Amniotic epithelial cell (primary cell): Measurements from ENCODE around the gene DIO1.
A peak's percentile ranks its signal among the peaks of the same experiment; 100 is the strongest.

Source experiments
- DNase-seq: peaks from one replicate; pipeline ENCODE4 v3.0.0-alpha.2; 2010; ENCODE audit warnings: low read depth

Gene DIO1

DNA sequence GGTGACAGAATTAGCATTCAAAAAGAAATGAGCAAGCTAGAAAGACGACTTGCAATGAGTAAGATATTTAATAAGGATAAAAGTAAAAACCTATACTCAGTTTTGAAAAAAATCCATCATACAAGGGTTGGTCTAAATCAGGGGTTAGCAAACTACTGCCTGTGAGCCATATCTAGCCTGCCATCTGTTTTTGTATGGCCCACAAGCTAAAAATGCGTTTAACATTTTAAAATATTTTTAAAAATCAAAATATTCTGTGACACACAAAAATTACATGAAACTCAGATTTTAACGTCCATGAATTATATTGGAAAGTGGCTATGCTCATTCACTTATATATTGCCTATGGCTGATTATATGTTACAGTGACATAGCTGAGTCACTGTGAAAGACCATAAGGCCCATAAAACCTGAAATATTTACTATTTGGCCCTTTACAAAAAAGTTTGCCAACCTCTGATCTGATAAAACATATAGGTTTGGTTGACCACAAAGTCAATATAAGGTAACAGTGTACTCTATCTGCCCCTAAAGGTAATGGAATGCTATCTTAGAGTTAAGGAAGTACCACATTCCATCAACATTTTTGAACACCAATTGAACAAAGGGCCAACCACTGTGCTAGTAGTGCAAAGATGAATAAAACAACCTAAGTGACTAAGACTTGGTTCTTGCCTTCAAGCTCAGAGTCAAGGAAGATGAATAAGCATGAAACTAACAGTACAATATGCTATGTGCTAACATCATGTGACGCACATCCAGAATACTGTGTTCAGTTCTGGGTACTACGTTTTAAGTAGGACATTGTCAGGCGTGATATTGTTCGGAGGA, 48.4 kb downstream of the DIO1 start:
- DNase-seq: no peak

DNA sequence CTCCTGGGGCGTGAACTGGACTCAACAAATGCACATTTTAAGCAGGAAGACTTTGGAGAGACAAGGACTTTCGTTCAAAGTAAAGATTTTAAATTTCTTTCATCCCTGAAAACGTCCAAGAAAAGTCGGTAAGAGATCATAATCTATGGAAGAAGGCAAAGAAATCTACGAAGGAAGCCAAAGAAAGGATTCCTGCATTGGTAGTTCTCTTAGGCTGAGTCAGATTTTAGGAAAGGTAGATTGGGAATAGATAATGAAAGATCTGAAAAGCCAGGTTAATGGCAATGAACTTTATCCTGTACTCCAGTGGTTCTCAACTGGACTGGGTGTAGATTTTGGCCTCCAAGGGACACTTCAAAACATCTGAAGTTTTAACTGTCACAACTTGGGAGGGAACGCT, 49.1 kb downstream of the DIO1 start:
- DNase-seq: no peak

DNA sequence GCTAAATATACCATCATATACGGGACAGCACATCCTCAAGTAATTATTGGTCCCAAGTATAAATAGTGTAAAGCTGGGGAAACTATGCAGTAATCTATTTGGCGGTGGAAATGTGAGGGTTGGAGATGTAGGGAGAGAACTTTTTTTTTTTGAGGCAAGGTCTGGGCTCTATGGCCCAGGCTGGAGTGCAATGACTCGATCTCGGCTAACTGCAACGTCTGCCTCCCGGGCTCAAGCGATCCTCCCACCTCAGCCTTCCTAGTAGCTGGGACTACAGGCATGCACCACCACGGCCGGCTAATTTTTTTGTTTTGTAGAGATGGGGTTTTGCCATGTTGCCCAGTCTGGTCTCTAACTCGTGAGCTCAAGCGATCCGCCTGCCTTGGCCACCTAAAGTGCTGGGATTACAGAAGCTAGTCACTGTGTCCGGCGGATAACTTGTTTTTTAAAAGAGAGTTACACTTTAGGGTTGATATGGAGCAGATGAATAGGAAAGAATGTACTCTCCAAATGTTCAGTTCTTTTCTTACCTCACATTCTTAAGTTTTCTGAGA, 49.6 kb downstream of the DIO1 start:
- no peak for DNase-seq

DNA sequence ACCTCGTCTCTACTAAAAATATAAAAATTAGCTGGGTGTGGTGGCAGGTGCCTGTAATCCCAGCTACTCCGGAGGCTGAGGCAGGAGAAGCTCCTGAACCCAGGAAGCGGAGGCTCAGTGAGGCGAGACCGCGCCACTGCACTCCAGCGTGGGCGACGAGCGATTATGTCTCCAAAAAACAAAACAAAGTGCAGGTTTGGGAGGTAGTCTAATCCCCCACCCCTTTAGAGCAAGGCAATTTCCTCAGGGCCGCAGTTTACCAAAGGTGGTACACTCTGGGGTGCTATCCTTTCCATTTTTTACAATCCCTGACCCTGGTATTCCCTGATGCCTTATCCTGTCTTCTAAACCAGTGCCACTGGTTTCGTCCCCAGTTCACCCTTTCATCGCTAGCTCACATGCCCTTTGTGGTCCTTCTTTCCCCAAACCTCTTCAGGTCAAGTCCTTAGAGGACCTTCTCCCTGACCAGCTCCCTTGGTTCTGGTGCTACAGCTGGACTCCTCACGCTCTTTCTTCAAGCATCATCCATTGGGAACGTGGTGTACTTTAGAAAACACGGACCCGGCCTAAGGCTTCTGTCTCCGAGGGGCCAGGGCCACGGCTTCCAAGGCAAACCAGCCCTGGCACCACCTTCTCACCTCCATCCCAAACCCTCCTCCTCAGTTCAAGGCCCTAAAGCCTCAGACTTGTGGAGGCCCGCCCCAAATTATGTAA, 50.6 kb downstream of the DIO1 start:
- DNase-seq: no peak

DNA sequence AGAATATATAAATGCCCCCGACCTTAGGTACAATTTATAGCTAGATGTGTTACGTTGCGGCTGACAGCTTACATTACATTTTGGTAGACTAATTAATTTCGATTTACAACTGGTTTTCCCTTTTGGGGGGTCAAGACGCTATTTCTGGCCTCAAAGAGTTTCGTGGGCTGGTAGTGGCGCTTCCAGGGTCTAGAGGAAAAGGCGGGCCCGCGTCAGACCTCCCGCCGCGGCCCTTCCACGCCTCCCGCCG, 51.1 kb downstream of the DIO1 start:
- no peak for DNase-seq

DNA sequence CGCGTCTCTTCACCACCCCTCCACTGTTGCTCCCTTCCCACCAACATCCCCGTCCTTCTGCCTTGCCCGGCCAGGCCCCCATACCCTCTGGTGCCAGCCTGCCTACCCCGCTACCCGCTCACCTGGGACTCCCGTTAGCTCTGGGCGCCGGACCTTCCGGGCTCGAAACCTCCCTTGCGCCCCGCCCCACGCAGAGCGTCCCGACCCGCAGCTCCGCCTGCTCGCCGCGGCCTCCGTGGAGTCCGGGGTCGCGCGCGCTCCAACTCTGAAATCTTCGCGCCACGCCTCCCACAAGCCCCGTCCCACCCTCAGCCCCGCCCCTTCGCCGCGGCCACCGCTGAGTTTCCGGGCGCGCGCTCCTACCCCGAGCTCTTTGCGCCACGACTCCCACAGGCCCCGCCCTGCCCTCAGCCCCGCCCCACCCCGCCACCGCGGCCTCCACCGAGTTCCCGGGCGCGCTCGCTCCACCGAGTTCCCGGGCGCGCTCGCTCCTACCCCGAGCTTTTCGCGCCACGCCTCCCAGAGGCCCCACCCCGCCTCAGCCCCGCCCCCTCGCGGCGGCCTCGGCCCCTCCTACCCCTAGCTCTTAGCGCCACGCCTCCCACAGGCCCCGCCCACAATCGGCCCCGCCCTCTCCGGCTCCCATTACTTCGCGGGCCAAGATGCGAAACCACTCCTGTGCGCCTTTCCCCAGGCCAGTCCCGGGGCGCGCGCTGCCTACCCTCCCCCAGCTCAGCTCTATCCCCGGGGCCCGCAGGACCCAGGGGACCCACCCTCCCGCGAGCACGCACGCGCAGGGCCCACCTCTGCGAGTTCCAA, 51.7 kb downstream of the DIO1 start, which contains the start of gene IFT25:
Gene IFT25, minus strand, starts transcription at position 267 of the 819 bp plus-strand sequence. CDS start 5,617 bp downstream, outside the sequence.
- DNase-seq: peak; percentile 93

DNA sequence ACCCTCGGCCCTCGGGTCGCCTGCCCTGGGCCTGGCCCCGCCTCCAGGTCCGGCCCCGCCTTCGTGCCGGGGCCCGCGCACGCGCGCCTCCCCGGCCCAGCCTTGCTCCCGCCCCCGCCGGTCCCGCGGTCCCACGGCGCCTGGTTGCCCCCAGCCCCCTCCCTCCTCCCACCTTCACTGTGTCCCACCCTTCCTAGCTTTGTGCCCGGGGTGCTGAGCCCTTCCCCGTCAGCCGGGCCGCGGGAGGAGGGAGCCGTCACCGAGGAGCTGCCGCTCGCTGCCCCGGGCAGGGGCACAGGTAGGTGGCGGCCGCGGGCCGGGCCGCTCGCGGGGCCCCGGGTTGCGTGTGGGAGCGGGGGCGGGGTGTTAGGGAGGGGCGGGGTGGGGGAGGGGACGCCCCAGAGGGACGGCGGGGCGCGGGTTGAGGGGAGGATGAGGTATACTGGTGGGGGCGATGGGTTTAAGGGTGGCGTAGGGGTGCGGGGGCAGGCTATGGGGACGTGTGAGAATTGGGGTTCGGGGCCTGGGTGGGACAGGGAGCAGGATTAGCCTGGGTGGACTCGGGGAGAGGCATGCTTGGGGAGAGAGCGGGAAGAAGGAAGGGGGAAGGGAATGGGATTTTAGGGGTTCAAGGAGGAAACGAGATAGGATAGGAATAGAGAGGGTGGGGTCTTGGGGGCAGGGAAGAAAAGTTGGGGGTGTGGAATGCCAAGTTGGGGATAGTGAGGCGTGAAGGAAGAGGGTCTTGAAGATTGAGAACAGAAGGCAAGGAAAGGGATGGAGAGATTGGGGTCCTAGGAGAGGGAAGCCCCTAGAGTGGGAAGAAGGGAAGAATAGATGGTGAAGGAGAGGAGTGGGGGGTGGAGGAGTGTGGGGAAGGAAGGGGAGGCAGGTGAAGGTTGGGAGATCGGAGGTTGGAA, 52.5 kb downstream of the DIO1 start, which contains the start of gene LRRC42:
Gene LRRC42, plus strand, starts transcription at position 99 of the 920 bp plus-strand sequence. CDS start 5,650 bp downstream, outside the sequence.
- no peak for DNase-seq

DNA sequence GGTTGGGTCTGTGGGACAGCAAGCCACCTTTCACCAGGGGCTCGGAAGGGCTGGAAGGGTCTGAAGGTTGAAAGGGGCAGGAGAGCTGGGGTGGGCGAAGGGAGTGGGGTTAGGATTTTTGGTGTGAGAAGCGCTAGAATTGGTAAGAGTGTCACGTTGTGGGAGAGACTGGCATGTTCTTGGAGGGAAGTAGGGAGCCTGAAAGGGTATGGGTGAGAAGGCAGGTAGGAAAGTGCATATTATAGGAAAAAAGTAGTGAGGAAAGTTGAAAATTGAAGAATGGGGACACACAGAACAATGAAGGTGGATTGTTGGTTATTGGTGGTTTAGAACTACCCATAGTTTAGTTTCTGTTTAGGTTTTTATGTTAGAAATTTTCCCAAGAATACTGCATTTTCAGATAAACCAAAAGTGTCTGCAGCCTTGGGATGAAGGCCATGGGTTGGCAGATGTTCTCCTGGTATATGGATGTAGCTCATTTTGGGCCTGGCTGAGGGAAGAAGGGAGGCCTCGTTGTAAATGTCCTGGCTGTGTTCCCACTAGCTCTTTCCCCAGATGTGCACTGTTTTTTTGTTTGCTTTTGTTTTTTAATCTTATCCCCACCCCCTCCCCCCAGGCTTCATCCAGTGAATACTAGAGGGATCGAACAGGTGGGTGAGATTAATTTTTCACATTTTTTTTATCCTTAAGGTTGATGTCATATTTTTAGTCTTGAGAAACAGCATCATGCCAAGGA, 53.4 kb downstream of the DIO1 start:
- no peak for DNase-seq

DNA sequence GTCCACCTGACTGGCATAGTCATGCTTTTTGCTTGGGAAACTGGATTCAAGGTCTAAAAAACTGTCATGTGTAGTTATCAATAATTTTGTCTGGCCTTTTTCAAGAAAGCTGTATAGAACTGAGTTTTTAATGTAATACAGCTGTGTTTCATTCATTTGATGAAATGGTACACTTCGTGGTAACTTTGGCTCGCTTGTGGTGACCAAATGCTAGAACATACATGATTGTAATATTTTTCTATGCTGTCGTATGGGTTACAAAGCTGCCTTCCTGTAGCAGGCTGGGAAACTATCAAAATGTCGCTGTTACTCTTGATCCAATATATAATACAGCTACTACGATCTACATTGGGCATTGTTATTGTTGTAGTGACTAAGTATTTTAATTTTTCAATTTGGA, 54.3 kb downstream of the DIO1 start:
- no peak for DNase-seq

DNA sequence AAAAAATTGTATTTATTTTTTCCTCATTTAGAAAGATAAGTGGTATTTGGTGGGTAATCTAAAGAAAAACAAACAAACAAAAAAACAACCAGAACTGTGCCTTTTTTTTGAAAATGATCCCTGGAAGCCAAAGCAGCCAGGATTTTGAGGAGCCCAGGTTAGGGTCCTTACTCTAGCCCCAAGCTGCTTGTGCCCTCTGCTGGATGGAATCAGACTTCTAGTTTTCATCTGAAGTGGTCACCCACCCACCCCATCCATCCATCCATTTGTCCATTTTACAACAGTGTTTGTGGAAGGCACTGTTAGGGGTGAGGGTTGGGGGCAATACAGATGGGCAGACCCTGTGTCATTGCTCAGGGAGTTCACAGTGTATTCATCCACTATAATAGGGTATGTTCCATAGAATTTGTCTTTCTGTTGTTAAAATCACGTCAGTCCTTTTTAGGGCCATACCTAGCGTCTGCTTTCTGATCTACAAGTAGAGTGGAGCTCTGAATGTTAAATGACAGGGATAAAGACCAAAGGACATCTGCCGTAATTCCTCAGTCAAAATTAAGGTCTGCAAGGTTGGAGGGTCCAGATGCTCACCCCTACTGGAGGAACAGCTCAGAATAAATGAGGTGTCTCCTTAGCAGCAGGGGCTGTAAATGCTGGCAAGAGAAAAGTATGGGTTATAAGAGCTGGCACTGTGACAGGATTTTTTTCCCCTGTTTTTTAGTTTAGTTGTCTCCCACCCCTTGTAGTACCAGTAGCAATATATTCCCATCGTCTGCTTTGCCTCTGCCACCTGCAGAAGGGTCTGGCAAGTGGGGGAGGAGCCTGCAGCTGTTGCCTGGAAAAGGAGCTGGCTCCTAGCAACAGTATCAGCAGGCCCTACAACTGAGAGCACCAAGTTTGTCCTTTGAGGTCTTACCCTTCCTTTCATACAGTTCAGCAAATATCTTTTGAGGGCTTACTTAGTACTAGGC, 55.3 kb downstream of the DIO1 start:
- DNase-seq: peak; percentile 51

DNA sequence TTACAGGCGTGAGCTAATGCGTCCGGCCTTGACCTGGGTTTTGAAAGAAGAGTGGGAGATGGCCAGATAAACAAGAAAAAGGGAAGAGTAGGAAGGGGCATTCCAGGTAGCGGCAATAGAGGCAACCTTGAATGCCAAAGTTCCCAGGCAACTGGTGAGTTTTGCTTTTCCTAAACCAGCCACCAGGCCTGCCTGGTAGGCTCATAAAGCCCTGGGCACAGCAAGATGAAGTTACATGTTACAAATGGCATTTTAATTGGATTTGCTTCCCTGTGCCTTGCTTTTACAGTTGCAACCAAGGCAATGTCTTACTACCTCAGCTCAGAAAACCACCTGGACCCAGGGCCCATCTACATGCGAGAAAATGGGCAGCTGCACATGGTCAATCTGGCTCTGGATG, 57.7 kb downstream of the DIO1 start:
- no peak for DNase-seq

DNA sequence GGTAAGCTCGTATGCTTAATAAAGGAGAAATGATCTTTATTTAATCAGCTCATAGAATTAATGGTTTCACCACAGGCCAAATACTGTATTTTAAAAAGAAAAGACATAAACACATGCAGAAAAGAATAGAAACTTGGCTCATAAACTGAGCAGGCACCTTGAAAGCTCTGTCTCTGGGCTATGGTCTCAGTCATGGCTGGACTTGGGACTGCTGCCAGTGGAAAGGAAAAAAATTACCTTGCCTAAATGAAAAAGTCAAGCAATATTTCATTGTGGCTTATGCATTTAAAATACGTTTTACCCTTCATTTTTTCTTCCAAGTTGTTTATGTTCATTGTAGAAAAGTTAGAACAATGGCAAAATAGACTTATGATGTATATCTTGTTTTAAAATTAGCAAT, 60.1 kb downstream of the DIO1 start:
- no peak for DNase-seq

DNA sequence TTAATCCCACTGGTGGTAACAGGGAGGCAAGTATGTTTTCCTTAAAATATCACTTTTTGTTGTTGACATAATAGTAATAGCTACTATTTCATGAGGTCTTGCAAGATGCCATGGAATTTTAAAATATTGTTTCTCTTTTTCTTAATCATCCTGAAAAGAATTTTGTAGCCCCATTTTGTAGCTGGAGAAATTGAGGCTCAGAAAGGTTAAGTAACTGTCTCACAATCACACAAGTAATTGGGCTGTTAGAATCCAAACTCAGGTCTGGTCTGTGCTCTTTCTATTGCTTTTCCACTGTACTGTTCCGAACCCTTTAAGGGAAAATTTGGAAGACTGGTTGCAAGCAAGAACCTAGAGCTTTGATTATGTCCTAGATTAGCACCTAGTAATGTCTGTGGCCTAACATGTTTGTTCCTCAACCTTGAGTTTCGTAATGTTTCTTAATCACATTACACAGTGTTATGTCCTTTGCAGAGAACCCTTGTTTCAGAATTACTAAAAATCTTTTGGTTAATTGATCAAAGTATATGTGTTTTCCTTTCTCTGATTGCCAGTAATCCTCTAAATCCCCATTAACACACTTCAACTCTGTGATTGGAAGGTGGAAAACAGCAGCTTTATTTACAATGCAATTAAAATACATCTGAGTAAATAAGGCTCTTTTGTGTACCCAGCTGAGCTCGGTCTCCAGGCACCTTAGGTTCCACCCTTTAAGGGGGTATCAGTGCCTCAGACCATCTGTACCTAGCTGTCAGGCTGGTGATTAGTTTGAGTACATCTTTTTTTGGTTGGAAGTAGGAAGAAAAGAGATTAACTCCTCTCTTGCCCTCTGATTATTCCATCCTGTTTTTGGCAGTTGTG, 62.6 kb downstream of the DIO1 start:
- peak; percentile 80 for DNase-seq

DNA sequence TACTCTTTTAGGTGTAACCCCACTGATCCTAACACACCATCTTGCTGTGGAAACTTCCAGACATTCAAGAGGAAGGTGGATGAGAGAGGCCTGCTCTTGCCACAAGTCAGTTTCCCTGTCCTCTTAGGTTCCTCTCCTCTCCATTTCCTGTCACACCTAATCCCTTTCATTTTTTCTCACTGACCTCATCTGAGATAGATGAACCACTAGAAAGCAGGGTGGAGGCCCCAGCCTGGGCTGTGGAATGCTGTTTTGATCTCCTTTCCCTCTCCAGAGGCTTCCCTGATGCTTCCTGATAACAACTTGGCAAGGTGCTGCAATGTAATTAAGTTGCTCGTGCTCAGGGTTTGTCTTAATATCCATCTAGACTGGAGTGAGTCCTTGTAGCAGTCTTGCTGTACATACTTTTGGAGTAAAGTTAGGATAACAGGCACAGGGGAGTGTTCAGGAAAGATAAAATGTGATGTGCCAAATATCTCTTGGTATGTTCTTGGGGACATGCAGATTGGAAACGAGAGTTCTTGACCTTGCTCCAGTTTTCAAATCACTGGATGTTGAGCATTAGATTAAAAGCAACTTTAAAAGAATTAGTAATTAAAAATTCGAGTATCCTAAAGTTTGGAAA, 63.3 kb downstream of the DIO1 start:
- peak; percentile 94 for DNase-seq

DNA sequence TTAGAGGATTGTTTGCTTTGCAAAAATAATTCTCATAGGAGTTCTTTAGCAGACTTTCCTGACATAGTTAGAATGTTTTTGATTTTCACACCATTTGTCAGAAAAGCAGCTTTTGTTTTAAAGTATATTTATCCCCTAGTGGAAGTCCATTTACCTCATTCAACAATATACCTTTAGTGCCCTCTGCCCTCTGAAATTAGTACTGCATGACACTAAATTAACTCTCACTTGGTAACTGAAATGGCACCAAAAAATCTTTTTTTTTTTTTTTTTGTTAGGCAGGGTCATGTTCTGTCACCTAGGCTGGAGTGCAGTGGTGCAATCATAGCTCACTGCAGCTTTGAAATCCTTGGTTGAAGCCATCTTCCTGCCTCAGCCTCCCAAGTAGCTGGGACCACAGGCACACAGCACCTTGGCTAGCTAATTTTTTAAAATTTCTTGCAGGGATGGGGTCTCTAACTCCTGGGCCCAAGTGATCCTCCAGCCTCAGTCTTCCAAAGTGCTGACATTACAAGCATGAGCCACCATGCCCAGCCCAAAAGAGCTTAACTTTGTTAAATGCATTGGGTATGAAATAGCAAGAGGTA, 65.8 kb downstream of the DIO1 start:
- DNase-seq: peak; percentile 47
